Upper lobe of left lung (tissue), 6 donors: Measurements from ENCODE around the gene ZFHX3. TPM values are rescaled to one million over a fixed set of nuclear protein-coding genes. Genes with fewer than 3 reads are reported as not detected.

Experiments used
- ATAC-seq, 2 donors: fragments of 200-7000 bp; cut with Tn5 transposase; one replicate each; pipeline ENCODE4 v1.9.1; 2022; ENCODE audit warnings: mild to moderate bottlenecking in 2 of 2, moderate library complexity in 2 of 2; ENCODE audit not compliant: low FRiP score in 2 of 2
- DNase-seq, 2 donors: peaks; one replicate each; pipeline ENCODE4 v3.0.0-alpha.2; 2019 to 2020
- H3K27ac ChIP-seq, 4 donors: fragments of 200-600 bp; sonication (generic); one replicate each; pipeline ENCODE4 v1.5.1; 2016 to 2019
- H3K27me3 ChIP-seq, 4 donors: fragments of 200-600 bp; sonication (generic); one replicate each; pipeline ENCODE4 v1.5.1; 2017 to 2019
- H3K36me3 ChIP-seq, 4 donors: fragments of 200-600 bp; sonication (generic); one replicate each; pipeline ENCODE4 v1.5.1; 2016 to 2019
- H3K4me1 ChIP-seq, 4 donors: fragments of 200-600 bp; sonication (generic); one replicate each; pipeline ENCODE4 v1.5.1; 2018 to 2019
- H3K4me3 ChIP-seq, 4 donors: fragments of 200-600 bp; sonication (generic); one replicate each; pipeline ENCODE4 v1.5.1; 2017 to 2019; ENCODE audit warnings: mild to moderate bottlenecking in 2 of 4, moderate library complexity in 1 of 4
- H3K9me3 ChIP-seq, 4 donors: fragments of 200-600 bp; sonication (generic); one replicate each; pipeline ENCODE4 v1.5.1; 2018 to 2019
- EP300 ChIP-seq, 4 donors: sonication (generic); formaldehyde crosslinking; IDR thresholded peaks; one replicate each; pipeline ENCODE4 v1.5.1; 2017; ENCODE audit warnings: antibody characterized with exemption in 4 of 4, control low read depth in 2 of 4
- POLR2A ChIP-seq, 4 donors: fragments of 450-650 bp; IDR thresholded peaks; one replicate each; pipeline ENCODE4 v1.5.1; 2016 to 2017; ENCODE audit warnings: antibody characterized with exemption in 4 of 4, mild to moderate bottlenecking in 2 of 4
- POLR2AphosphoS5 ChIP-seq, 2 donors: sonication (generic); formaldehyde crosslinking; IDR thresholded peaks; one replicate each; pipeline ENCODE4 v1.5.1; 2017; ENCODE audit warnings: antibody characterized with exemption in 2 of 2
- WGBS, 2 donors: methylation state at CpG; one replicate each; pipeline ENCODE4 v1.1.5; 2017 to 2018; 5-methylcytosine and 5-hydroxymethylcytosine counted together
- total RNA-seq, 6 donors: library from RNA; depleted of rRNA in 4 of 6; stranded (reverse); fragments of >200 nt in 4 of 6; gene quantifications; one replicate each; pipeline versions ENCODE4 v1.1.0 to v1.2.1, GENCODE V29; 2016 to 2021
- TF ChIP-seq, protein P1 (sequence below), 6 experiments: fragments of 450-650 bp in 4 of 6; fragments of 200-600 bp in 2 of 6; sonication (generic) in 2 of 6; IDR thresholded peaks; one replicate each; pipeline ENCODE4 v1.5.1; 2016 to 2019; ENCODE audit warnings: antibody characterized with exemption in 6 of 6
- donor health status: DM: no; HTN: no; CAD: no; lungs with moderate emphysema.
- donor health status: DM: no; HTN: yes; CAD: no; lungs with severe emphysema.

The ZFHX3 gene
- total RNA-seq, 6 donors from 2014 or later = 22.4 to 40.3 (median 27.0) TPM

DNA sequence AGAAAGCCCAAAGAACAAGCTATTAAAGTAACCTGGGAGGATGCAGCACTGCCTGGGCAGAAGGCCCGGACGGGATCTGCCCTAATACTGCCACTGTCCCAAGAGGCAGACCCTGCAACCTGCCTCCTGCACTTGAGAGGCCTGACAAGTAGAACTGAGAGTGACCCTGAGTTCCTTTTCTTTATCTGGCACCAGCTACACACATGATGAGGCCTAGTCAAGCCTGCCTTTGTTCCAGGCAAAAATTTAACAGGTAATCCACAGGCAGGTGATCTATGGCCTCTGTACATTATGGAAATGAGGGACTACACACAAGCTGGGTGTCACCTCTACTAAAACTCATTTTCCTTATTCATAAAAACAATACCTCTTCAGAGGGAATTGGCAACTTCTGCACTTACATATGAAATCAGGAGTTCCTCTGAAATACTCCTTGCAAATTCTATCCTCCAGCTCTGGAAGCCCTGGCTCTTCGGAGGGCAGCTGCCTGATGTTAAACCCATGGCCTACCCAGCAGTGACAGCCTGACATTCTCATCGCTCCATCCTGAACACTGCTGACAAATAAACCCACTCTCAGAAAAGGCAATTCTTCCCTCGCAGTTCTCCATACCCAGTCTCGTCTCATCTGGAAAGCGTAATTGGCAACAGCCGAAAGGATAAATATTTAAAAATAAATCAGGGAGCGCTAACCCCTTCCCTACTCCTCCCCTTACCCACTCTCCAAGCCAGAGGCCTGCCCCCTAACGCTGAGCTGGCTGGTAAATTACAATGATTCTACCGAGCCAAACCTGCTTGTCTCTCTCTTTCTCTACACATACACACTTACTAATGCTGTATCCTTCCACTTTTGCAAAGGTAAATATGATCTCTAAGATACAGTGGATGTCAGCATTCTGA is 2.5 kb upstream of the ZFHX3 start:
- H3K4me3 ChIP-seq = no peak overlapping the region
- H3K36me3 ChIP-seq = no peaks in the 10 kb centered on the region
- H3K4me1 ChIP-seq = peaks cover 47 to 71% (median 66%) of the 10 kb centered on the region in 4 donors
- TF ChIP-seq EP300 (IDR thresholded peaks at IDR 0.05) (no peak), POLR2AphosphoS5 (IDR thresholded peaks at IDR 0.05) (no peak), POLR2A (IDR thresholded peaks at IDR 0.05) (no peak)
- TF ChIP-seq, protein P1, sequence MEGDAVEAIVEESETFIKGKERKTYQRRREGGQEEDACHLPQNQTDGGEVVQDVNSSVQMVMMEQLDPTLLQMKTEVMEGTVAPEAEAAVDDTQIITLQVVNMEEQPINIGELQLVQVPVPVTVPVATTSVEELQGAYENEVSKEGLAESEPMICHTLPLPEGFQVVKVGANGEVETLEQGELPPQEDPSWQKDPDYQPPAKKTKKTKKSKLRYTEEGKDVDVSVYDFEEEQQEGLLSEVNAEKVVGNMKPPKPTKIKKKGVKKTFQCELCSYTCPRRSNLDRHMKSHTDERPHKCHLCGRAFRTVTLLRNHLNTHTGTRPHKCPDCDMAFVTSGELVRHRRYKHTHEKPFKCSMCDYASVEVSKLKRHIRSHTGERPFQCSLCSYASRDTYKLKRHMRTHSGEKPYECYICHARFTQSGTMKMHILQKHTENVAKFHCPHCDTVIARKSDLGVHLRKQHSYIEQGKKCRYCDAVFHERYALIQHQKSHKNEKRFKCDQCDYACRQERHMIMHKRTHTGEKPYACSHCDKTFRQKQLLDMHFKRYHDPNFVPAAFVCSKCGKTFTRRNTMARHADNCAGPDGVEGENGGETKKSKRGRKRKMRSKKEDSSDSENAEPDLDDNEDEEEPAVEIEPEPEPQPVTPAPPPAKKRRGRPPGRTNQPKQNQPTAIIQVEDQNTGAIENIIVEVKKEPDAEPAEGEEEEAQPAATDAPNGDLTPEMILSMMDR (IDR thresholded peaks at IDR 0.05) = no peak
- H3K9me3 ChIP-seq = no peaks in the 10 kb centered on the region
- WGBS, 2 donors = 79 to 84% methylated on average over 11 of the region's 11 CpGs
- peak overlapping the region; percentile 60 to 98 (median 95) for H3K27ac ChIP-seq
- ATAC-seq = no peak
- no peaks in the 10 kb centered on the region for H3K27me3 ChIP-seq
- no peak for DNase-seq

DNA sequence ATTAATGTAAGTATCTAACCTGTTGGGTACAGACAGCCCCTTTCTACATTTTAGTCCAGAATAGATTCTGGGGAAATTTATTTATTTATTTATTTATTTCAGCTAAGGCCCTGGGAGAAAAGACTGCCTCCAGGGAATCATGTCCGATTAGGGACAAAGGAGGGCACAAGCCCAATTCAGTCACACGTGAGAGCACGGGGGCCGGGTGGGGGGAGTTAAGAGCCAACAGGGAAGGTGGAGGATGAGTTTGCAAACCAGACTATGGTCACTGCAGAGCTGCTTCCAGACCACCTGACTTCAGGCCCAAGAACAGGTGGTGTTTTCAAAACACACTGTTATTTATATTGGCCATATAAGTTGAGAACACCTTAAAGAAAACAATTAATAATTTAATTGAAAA is 1.6 kb upstream of the ZFHX3 start:
- H3K9me3 ChIP-seq = no peaks in the 10 kb centered on the region
- DNase-seq = no peak
- no peak for TF ChIP-seq POLR2A (IDR thresholded peaks at IDR 0.05)
- TF ChIP-seq, protein P1 (IDR thresholded peaks at IDR 0.05) = no peak
- TF ChIP-seq POLR2AphosphoS5 (IDR thresholded peaks at IDR 0.05) = no peak
- no peak for TF ChIP-seq EP300 (IDR thresholded peaks at IDR 0.05)
- peaks cover 37 to 70% (median 60%) of the 10 kb centered on the region in 4 donors for H3K4me1 ChIP-seq
- no peak for ATAC-seq
- peak overlapping the region; percentile 93 to 98 (median 94) for H3K27ac ChIP-seq
- no peak overlapping the region for H3K4me3 ChIP-seq
- WGBS, 2 donors = 90 to 93% methylated on average over 4 of the region's 4 CpGs
- H3K27me3 ChIP-seq = no peaks in the 10 kb centered on the region
- no peaks in the 10 kb centered on the region for H3K36me3 ChIP-seq

DNA sequence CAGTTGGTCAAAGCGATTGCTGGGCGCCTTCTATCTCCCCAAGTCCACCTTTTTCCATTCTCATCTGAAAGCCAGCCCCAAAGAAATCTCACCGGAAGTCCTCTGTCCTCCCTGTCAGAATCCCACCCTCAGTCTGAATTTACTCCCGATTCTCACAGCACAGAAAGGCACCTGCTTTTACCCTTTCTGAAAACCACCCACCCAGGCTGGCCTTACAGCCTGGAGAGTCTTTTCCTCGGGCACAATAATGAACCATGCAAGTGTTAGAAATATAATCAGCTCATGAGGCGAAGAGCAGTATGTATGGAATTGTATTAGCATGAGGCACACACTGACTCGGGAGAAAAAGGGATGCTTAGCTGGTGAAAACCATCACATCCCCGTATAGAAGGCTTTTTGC is 1.2 kb upstream of the ZFHX3 start:
- Histone ChIP-seq H3K27me3 (no peaks in the 10 kb centered on the region), H3K36me3 (no peaks in the 10 kb centered on the region), H3K4me1 (peaks cover 34 to 70% (median 57%) of the 10 kb centered on the region in 4 donors), H3K27ac (peak overlapping the region; percentile 93 to 98 (median 94)), H3K4me3 (peak overlapping the region in 2 of 4 donors; percentile 71 to 83), H3K9me3 (no peaks in the 10 kb centered on the region)
- no peak for TF ChIP-seq POLR2AphosphoS5 (IDR thresholded peaks at IDR 0.05)
- TF ChIP-seq, protein P1 (IDR thresholded peaks at IDR 0.05) = no peak
- TF ChIP-seq POLR2A (IDR thresholded peaks at IDR 0.05) = no peak
- TF ChIP-seq EP300 (IDR thresholded peaks at IDR 0.05) = no peak
- 74 to 85% methylated on average over 8 of the region's 8 CpGs for WGBS, 2 donors
- no peak for DNase-seq
- ATAC-seq = no peak

DNA sequence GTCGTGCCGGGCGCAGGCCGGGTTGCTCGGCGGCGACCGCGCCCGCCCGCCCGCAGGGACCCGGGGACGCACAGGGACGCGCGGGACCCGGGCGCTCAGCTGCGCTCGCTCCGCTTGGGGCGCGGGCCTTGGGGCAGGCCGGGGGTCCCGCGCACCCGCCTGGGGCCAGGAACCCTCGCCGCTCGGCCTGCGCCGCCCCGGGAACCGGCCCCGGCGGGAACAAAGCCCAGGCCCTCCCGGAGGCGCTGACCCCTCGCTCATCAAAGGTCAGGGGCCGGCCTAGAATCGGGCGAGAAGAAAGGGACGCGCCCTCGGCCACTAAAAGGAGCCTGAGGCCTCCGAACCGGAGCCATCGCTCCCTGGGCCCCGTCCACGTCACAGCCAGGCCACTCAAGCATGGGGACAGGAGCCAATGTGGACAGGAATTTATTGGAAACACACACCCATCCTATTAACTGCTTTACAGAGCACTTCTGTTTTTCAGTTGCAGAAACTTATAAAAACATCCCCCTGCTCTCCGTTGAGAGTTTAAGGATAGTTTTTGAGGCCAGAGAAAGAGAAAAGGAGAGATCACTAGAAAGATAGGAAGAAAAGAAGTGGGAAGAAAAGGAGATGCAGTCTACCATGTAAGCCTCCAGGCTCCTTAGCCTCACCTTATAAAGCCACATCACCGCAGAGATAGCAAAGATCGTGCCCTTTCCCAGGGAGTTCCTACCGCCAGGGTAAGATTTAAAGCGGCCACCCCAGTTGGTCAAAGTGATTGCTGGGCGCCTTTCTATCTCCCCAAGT is 558 bp upstream of the ZFHX3 start:
- Histone ChIP-seq H3K4me1 (peaks cover 34 to 69% (median 51%) of the 10 kb centered on the region in 4 donors), H3K27me3 (no peaks in the 10 kb centered on the region), H3K4me3 (peak overlapping the region in 3 of 4 donors; percentile 71 to 83 (median 80)), H3K9me3 (no peaks in the 10 kb centered on the region), H3K36me3 (no peaks in the 10 kb centered on the region), H3K27ac (peak overlapping the region; percentile 93 to 98 (median 94))
- ATAC-seq (peak; percentile 6 to 59), DNase-seq (peak in 1 of 2 donors; percentile 63)
- 8 to 46% methylated on average over 8 to 42 of the region's 57 CpGs for WGBS, 2 donors
- TF ChIP-seq, protein P1 (IDR thresholded peaks at IDR 0.05) = peak in 3 of 6 experiments; percentile 25 to 32 (median 30)
- TF ChIP-seq POLR2AphosphoS5 (IDR thresholded peaks at IDR 0.05) (no peak), POLR2A (IDR thresholded peaks at IDR 0.05) (peak in 2 of 4 donors; percentile 50 to 59)
